ENCODE results near the gene CCNT2.
"Not testable (repeated sequence)": the region's sequence is repeated elsewhere in the genome, so short reads cannot be mapped to it uniquely, and the experiment has no call there.

The CCNT2 gene

DNA sequence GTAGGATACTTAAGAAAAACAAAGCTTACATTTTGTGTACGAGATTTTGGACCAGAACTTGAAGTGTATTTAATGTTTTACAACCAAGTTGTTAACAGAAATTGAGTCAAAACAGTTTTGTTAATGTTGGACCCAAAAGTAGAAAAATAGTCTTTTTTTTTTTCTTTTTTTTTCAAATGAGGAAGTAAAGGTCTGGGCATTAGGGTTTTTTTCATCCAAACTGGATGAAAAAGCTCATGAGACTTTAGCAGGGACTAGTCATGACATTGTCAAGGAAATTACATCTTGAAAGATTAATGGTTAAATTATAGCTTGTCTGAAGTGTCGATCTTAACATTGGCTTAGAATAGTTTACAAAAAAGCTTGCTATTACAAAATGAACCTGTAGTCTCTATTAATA is 32.3 kb downstream of the CCNT2 start:
- TF ChIP-seq, protein P1, sequence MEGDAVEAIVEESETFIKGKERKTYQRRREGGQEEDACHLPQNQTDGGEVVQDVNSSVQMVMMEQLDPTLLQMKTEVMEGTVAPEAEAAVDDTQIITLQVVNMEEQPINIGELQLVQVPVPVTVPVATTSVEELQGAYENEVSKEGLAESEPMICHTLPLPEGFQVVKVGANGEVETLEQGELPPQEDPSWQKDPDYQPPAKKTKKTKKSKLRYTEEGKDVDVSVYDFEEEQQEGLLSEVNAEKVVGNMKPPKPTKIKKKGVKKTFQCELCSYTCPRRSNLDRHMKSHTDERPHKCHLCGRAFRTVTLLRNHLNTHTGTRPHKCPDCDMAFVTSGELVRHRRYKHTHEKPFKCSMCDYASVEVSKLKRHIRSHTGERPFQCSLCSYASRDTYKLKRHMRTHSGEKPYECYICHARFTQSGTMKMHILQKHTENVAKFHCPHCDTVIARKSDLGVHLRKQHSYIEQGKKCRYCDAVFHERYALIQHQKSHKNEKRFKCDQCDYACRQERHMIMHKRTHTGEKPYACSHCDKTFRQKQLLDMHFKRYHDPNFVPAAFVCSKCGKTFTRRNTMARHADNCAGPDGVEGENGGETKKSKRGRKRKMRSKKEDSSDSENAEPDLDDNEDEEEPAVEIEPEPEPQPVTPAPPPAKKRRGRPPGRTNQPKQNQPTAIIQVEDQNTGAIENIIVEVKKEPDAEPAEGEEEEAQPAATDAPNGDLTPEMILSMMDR (conservative IDR thresholded peaks at IDR 0.05; ENCODE audit: low read length): no peak
- DNase-seq (ENCODE audit: low read depth): no peak
- no peak overlapping the region for H3K4me3 ChIP-seq (ENCODE audit: low read length)

DNA sequence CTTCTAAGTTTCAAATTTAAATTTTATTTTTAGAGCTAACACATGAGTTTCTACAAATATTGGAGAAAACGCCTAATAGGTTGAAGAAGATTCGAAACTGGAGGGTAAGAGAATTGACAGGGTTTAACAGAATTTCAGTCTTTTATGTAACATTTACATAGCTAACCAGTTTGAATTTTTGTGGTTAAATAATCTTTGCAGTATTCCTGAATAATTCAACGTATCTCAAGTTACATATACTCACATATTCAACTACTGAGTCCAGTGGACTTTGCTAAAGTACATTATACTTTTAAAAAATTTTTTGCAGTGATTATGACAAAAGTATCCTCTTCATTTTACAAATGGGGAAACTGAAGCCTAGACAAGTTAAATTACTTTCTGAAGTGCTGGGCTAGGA is 34.0 kb downstream of the CCNT2 start:
- DNase-seq (ENCODE audit: low read depth): no peak
- TF ChIP-seq, protein P1 (conservative IDR thresholded peaks at IDR 0.05; ENCODE audit: low read length): no peak
- no peak overlapping the region for H3K4me3 ChIP-seq (ENCODE audit: low read length)

DNA sequence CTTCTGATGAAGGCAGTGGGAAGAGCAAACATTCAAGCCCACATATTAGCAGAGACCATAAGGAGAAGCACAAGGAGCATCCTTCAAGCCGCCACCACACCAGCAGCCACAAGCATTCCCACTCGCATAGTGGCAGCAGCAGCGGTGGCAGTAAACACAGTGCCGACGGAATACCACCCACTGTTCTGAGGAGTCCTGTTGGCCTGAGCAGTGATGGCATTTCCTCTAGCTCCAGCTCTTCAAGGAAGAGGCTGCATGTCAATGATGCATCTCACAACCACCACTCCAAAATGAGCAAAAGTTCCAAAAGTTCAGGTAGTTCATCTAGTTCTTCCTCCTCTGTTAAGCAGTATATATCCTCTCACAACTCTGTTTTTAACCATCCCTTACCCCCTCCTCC is 35.4 kb downstream of the CCNT2 start:
- DNase-seq (ENCODE audit: low read depth): no peak
- no peak overlapping the region for H3K4me3 ChIP-seq (ENCODE audit: low read length)
- TF ChIP-seq, protein P1 (conservative IDR thresholded peaks at IDR 0.05; ENCODE audit: low read length): no peak

DNA sequence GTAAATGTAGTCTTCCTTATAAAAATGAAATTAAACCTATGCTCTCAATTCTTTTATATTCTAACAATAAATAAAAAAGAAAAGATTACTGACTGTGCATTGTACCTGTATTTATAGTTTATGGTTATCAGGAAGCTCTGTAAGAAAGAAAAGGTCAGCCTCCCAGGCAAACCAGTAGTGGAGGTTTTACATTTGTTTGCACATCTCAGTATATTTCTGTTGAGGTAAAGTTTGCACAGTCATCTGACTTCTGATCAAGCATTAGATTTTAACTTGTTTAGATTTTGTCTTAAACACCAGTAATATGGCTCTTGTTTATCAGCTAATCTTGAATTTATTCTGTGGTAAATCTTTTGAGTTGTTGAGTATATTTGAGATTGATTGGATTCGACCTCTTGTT is 37.1 kb downstream of the CCNT2 start:
- TF ChIP-seq, protein P1 (conservative IDR thresholded peaks at IDR 0.05; ENCODE audit: low read length): no peak
- no peak overlapping the region for H3K4me3 ChIP-seq (ENCODE audit: low read length)
- no peak for DNase-seq (ENCODE audit: low read depth)

DNA sequence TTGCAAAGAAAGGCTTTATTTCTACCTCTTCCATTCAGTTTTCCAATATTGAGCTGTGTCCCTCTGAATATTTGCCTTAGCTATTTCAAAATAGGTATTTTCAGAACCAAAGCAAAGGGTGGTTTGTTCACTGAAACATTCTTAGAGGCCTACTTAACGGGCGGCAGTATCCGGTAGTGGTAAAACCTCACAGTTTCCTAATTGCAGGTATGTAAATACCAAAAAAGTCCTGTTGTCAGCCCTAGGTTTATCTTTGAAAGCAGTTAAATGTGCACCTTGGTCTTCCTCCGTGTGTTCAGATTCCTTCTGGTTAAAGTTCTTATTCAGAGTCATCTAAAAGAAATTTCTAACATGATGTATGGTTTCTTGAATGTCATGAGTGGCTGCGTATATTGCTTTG is 38.9 kb downstream of the CCNT2 start:
- TF ChIP-seq, protein P1 (conservative IDR thresholded peaks at IDR 0.05; ENCODE audit: low read length): no peak
- H3K4me3 ChIP-seq (ENCODE audit: low read length): no peak overlapping the region
- no peak for DNase-seq (ENCODE audit: low read depth)

DNA sequence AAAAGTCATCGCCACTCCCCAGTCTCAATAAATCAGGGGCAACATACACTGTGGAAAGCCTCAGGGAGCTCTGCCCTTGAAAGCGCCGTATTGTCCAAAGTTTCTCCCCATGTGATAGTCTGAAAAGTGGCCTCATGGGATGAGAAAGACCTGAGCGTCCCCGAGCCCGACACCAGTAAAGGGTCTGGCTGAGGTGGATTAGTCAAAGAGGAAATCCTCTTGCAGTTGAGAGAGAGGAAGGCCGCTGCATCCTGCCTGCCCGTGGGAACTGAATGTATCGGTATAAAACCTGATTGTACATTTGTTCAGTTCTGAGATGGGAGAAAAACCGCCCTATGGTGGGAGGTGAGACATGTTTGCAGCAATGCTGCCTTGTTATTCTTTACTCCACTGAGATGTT is 48.5 kb downstream of the CCNT2 start:
- not testable (repeated sequence) for H3K4me3 ChIP-seq (ENCODE audit: low read length)

DNA sequence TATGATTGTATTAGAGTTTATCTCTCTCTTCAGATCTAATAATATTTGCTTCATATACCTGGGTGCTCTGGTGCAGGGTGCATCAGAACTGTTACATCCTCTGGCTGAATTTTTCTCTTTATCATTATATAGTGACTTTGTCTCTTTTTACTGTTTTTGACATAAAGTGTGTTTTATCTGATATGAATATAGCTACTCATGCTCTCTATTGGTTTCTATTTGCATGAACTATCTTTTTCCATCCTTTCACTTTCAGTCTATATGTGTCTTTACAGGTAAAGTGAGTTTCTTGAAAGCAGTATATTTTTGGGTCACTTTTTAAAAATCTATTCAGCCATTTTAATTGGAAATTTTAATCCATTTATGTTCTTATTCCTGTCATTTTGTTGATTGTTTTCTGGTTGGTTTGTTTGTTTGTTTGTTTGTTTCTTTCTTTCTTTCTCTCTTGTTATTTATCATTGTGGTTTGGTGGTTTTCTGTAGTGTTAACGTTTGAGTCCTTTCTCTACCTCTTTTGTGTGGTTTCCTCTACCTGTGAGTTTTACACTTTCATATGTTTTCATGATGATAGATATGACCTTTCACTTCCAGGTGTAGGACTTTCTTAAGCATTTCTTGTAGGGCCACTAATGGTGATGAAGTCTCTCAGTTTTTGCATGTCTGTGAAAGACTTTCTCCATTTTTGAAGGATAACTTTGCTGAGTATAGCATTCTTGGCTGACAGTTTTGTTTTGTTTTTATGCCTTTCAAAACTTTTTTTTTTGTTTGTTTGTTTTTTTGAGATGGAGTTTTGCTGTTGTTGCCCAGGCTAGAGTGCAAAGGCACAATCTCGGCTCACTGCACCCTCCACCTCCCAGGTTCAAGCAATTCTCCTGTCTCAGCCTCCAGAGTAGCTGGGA is 54.9 kb downstream of the CCNT2 start:
- TF ChIP-seq, protein P1 (conservative IDR thresholded peaks at IDR 0.05; ENCODE audit: low read length): no peak
- no peak overlapping the region for H3K4me3 ChIP-seq (ENCODE audit: low read length)
- no peak for DNase-seq (ENCODE audit: low read depth)

More for the DNA sequence above, 48.5 kb downstream of the CCNT2 start:
- DNase-seq (ENCODE audit: low read depth): not testable (repeated sequence)
